Right atrium auricular region (tissue), 2 donors: ENCODE results near the gene PABPC1L. TPM values are rescaled to one million over a fixed set of nuclear protein-coding genes. Genes with fewer than 3 reads are reported as not detected.

ENCODE experiments used
- DNase-seq: peaks from one replicate; pipeline ENCODE4 v3.0.0-alpha.2; 2019; ENCODE audit warnings: low spot score
- H3K27ac ChIP-seq, 2 donors: fragments of 200-600 bp; sonication (generic); 1 replicate in 1 of 2; 2 replicates in 1 of 2; pipeline ENCODE4 v1.5.1; 2016 to 2019
- H3K27me3 ChIP-seq, 2 donors: fragments of 200-600 bp; sonication (generic); one replicate each; pipeline versions ENCODE4 v1.5.1 to v1.6.0; 2017 to 2019
- H3K36me3 ChIP-seq: fragments of 200-600 bp; sonication (generic); one replicate; pipeline ENCODE4 v1.5.1; 2016
- H3K4me1 ChIP-seq, 2 donors: fragments of 200-600 bp; sonication (generic); one replicate each; pipeline versions ENCODE4 v1.5.1 to v1.6.0; 2017 to 2019
- H3K4me3 ChIP-seq, 2 donors: fragments of 200-600 bp; sonication (generic); 1 replicate in 1 of 2; 2 replicates in 1 of 2; pipeline ENCODE4 v1.5.1; 2017 to 2019; ENCODE audit warnings: mild to moderate bottlenecking in 1 of 2, moderate library complexity in 1 of 2
- H3K9me3 ChIP-seq, 2 donors: fragments of 200-600 bp; sonication (generic); one replicate each; pipeline ENCODE4 v1.5.1; 2019
- CTCF ChIP-seq, 2 donors: fragments of 200-600 bp; sonication (generic); IDR thresholded peaks; one replicate each; pipeline ENCODE4 v1.5.1; 2019; ENCODE audit warnings: antibody characterized with exemption in 2 of 2
- total RNA-seq, 2 donors: library from RNA; depleted of rRNA; stranded (reverse); fragments of >200 nt; gene quantifications; one replicate each; pipeline ENCODE4 v1.1.0, GENCODE V29; 2016

Gene PABPC1L
- total RNA-seq, 2 donors from 2014 or later, result 1.5 to 2.3 TPM

- no peak overlapping the region for H3K4me3 ChIP-seq
- no peaks in the 10 kb centered on the region for H3K9me3 ChIP-seq
- H3K27ac ChIP-seq, result no peak overlapping the region
- no peak for DNase-seq
- H3K27me3 ChIP-seq, result no peaks in the 10 kb centered on the region
- no peak for TF ChIP-seq CTCF (IDR thresholded peaks at IDR 0.05)
- peaks cover 0 to 62% of the 10 kb centered on the region in 2 donors for H3K4me1 ChIP-seq
- peaks cover 2% of the 10 kb centered on the region for H3K36me3 ChIP-seq
Measured at GRCh38 chr20:44896583-44896982, 13.3 kb upstream of the PABPC1L start.

- Histone ChIP-seq H3K4me1 (peaks cover 0 to 59% of the 10 kb centered on the region in 2 donors), H3K9me3 (no peaks in the 10 kb centered on the region), H3K27me3 (no peaks in the 10 kb centered on the region), H3K4me3 (no peak overlapping the region), H3K27ac (no peak overlapping the region), H3K36me3 (peaks cover 8% of the 10 kb centered on the region)
- DNase-seq, result no peak
- TF ChIP-seq CTCF (IDR thresholded peaks at IDR 0.05), result no peak
Measured at GRCh38 chr20:44897133-44897532, 12.7 kb upstream of the PABPC1L start.

GRCh38 chr20:44900231-44900854, 9.5 kb upstream of the PABPC1L start:
- Histone ChIP-seq H3K27ac (no peak overlapping the region), H3K27me3 (no peaks in the 10 kb centered on the region), H3K36me3 (peaks cover 39% of the 10 kb centered on the region), H3K9me3 (no peaks in the 10 kb centered on the region), H3K4me3 (no peak overlapping the region), H3K4me1 (peaks cover 0 to 39% of the 10 kb centered on the region in 2 donors)
- TF ChIP-seq CTCF (IDR thresholded peaks at IDR 0.05), result no peak
- DNase-seq, result no peak

GRCh38 chr20:44901974-44902373, 7.9 kb upstream of the PABPC1L start:
- no peak overlapping the region for H3K4me3 ChIP-seq
- no peak for DNase-seq
- TF ChIP-seq CTCF (IDR thresholded peaks at IDR 0.05), result no peak
- H3K27ac ChIP-seq, result no peak overlapping the region
- H3K4me1 ChIP-seq, result peaks cover 0 to 22% of the 10 kb centered on the region in 2 donors
- H3K36me3 ChIP-seq, result peaks cover 55% of the 10 kb centered on the region
- no peaks in the 10 kb centered on the region for H3K9me3 ChIP-seq
- H3K27me3 ChIP-seq, result no peaks in the 10 kb centered on the region

GRCh38 chr20:44904377-44904776, 5.5 kb upstream of the PABPC1L start:
- H3K9me3 ChIP-seq, result no peaks in the 10 kb centered on the region
- no peak overlapping the region for H3K4me3 ChIP-seq
- peaks cover 0 to 6% of the 10 kb centered on the region in 2 donors for H3K4me1 ChIP-seq
- DNase-seq, result no peak
- no peak for TF ChIP-seq CTCF (IDR thresholded peaks at IDR 0.05)
- H3K36me3 ChIP-seq, result peaks cover 66% of the 10 kb centered on the region
- no peaks in the 10 kb centered on the region for H3K27me3 ChIP-seq
- H3K27ac ChIP-seq, result no peak overlapping the region
